ENCODE results near the gene YTHDF2.

DNA sequence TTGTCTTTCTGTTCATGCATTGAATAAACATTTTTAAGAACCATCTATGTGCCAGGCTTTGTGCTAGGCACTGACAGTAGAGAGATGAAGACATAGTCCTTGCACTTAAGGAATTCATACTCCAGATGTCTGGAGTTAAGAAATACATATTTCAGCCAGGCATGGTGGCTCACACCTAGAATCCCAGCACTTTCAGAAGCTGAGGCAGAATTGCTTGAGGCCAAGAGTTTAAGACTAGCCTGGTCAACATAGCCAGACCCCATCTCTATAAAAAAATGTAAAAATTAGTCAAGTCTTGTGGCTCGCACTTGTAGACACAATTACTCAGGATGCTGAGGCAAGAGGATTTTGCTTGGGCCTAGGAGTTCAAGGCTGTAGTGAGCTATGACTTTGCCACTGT is 18.6 kb upstream of the YTHDF2 start:
- TF ChIP-seq, protein P1, sequence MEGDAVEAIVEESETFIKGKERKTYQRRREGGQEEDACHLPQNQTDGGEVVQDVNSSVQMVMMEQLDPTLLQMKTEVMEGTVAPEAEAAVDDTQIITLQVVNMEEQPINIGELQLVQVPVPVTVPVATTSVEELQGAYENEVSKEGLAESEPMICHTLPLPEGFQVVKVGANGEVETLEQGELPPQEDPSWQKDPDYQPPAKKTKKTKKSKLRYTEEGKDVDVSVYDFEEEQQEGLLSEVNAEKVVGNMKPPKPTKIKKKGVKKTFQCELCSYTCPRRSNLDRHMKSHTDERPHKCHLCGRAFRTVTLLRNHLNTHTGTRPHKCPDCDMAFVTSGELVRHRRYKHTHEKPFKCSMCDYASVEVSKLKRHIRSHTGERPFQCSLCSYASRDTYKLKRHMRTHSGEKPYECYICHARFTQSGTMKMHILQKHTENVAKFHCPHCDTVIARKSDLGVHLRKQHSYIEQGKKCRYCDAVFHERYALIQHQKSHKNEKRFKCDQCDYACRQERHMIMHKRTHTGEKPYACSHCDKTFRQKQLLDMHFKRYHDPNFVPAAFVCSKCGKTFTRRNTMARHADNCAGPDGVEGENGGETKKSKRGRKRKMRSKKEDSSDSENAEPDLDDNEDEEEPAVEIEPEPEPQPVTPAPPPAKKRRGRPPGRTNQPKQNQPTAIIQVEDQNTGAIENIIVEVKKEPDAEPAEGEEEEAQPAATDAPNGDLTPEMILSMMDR (conservative IDR thresholded peaks at IDR 0.05; ENCODE audit: low read depth, low read length), result no peak
- no peak for TF ChIP-seq EZH2phosphoT487 (IDR thresholded peaks at IDR 0.05; ENCODE audit: borderline replicate concordance, low read length)
- TF ChIP-seq EZH2 (IDR thresholded peaks at IDR 0.05; ENCODE audit: low read length, unreplicated experiment), result no peak

All from PC-3 (cell line).